ENCODE results near the gene RPTOR. TPM values are rescaled to one million over a fixed set of nuclear protein-coding genes. Genes with fewer than 3 reads are reported as not detected.

Gene RPTOR
- polyA plus RNA-seq, 1 donor = 23.9 TPM

GRCh38 chr17:80941743-80942422 lies 397.2 kb downstream of the RPTOR start:
- DNase-seq (ENCODE audit: low read depth) = no peak

GRCh38 chr17:80942423-80943345 lies 398.0 kb downstream of the RPTOR start:
- DNase-seq (ENCODE audit: low read depth) = peak; percentile 60

DNA sequence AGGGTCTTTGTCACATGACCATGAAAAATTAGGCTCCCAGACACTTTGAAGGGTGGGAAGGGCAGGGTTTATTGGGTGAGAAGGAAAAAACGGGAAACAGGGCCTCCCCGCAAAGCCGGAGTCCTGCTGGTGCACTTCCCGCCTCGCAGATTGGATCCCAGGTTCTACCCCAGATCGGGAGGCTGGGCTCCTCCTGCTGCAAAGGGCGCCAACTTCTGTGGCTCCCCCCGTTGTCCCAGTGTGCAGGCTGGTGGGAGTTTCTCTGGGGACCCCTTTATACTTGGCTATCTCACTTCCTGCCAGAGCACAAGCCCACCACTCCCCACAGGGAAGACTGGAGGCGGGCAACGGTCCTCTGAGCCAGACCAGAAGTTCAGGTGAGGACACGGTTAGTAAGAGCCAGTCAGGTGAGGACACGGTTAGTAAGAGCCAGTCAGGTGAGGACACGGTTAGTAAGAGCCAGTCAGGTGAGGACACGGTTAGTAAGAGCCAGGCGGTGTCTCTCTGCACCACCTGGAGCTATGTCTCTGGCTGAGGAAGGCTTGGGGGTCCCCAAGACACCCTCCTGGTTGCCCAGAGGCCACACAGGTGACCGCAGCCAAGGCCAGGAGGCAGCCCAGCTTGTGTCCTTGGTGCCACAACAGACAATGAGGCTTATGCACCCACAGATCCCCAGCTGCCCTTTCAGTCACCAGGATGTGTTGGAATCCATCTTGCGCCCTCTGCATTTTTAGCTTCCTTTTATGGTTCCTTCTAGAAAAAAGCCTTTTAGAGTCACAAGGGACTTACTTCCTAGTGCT lies 398.9 kb downstream of the RPTOR start:
- DNase-seq (ENCODE audit: low read depth) = no peak

- no peak for DNase-seq (ENCODE audit: low read depth)
These were observed 399.7 kb downstream of the RPTOR start for GRCh38 chr17:80944326-80944725.

- no peak for DNase-seq (ENCODE audit: low read depth)
These were observed 401.1 kb downstream of the RPTOR start for GRCh38 chr17:80945736-80946135.

DNA sequence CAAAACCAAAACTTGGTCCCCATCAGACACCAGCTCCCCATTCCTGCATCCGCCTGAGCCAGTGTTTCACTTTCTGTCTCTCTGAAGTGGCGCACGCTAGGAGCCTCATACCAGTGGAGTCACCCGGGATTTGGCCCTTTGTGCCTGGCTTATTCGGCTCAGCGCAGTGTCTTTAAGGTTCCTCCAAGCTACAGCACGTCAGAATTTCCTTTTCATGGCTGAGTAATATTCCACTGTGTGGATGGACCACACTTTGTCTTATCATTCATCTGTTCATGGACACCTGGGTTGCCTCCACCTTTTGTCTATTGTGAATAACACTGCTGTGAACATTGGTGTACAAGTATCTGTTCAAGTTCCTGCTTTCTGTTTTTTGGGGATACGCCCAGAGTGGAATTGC lies 401.8 kb downstream of the RPTOR start:
- no peak for DNase-seq (ENCODE audit: low read depth)

DNA sequence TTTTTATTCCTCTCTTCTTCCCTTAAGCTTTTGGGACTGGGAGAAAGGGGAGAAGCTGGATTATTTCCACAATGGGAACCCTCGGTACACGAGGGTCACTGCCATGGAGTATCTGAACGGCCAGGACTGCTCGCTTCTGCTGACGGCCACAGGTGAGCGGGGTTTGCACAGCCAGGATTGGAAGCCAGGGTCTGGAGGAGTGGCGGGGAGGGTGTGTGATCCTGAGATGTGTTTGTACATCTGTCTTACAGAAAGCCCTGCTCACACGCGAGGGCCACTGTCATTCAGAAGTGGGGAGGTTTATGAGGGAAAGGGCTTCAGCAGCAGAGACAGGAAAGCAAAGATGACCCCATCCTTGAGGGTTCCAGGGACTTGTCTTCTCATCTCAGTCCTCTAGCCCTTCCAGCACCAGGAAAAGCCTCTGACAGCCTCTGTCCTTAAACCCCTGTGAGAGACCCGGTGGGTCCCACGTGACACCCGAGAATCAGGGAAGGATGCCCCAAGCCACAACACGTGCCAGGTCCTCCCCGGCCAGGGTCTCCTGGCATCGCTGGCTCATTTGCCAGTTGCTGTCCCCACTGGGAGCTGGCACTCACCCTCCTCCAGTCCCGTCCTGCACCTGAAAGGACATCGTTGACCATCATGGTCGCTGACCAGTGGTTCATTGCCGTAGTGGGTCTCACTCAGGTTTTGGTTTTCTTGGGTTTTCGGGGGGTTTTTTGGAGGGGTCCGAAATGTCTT lies 402.7 kb downstream of the RPTOR start:
- no peak for DNase-seq (ENCODE audit: low read depth)

DNA sequence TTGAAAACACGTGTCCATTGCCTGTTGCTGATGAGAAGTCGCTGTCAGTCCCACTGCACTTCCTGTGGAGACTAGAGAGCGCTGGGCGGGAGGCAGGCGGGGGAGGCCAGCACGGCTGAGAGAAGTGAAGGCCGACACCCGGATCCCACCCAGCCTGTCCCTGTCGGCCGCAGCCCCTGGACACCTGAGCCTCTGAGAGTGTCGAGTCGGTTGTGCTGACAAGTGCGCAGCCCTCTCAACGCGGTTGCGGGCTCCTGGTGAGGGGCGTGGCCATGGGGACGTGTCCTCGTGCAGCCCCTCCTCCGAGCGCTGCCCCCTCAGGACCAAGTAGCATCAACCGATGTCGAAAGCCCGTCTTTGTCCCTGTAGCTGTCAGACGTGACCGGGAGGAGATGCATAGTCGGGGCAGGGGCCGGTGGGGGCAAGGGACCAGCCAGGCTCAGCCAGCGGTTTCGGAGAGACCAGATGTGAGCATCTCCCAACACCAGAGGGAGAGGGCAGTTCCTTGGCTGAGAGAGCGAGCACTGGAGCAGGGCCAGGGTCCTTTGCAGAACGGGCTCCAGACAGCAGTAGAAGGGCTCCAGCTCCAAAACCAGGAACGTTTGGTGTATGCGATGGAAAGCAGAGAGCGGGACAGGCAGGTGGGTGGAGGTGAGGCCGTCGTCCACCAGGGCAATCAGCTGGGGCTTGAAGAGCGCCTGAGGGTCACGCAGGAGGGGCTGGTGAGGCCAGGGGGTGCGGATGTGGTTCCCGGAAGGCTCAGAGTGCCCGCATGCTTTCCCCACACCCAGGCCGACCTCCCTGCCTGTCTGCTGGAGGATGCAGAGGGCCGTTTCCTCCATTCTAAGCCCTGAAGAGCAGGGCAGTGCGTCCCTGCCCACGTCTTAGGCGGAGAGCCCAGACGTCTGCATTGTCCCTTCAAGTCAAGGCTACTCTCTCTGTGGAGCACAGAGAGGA lies 403.7 kb downstream of the RPTOR start:
- no peak for DNase-seq (ENCODE audit: low read depth)

- DNase-seq (ENCODE audit: low read depth) = no peak
These were observed 404.4 kb downstream of the RPTOR start for GRCh38 chr17:80948976-80949450.

GRCh38 chr17:80949451-80950421 lies 405.1 kb downstream of the RPTOR start:
- no peak for DNase-seq (ENCODE audit: low read depth)

DNA sequence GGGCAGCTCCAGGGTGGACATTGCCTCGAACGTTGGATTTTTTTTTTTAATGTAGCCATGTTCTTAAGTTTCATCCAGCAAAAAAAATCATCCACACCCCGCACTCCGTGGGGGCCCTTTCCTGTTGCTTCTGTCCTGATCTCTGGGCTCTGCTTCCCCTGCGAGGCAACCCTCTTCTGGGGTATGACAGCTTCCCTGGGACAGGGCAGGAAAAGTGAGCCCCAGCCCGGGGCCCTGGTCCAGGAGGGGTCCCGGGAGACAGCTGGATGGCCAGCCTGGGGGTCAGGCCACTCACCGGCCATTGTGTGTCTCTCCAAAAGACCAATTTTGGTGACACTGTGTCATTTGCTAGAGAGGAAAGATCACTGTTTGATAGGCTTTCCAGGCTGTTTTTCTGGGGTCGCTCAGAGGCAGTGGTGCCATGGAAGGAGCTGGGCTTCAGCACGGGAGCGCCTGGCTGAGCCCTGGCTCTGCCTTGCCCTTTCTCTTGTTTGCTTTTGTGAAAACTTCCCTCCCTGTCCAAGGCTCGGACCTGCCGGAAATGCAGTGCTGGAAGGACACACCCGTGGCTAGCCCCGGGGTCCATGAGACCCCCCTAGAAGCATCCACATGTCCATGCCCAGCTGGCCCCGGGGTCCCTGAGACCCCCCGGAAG lies 406.0 kb downstream of the RPTOR start:
- no peak for DNase-seq (ENCODE audit: low read depth)

DNA sequence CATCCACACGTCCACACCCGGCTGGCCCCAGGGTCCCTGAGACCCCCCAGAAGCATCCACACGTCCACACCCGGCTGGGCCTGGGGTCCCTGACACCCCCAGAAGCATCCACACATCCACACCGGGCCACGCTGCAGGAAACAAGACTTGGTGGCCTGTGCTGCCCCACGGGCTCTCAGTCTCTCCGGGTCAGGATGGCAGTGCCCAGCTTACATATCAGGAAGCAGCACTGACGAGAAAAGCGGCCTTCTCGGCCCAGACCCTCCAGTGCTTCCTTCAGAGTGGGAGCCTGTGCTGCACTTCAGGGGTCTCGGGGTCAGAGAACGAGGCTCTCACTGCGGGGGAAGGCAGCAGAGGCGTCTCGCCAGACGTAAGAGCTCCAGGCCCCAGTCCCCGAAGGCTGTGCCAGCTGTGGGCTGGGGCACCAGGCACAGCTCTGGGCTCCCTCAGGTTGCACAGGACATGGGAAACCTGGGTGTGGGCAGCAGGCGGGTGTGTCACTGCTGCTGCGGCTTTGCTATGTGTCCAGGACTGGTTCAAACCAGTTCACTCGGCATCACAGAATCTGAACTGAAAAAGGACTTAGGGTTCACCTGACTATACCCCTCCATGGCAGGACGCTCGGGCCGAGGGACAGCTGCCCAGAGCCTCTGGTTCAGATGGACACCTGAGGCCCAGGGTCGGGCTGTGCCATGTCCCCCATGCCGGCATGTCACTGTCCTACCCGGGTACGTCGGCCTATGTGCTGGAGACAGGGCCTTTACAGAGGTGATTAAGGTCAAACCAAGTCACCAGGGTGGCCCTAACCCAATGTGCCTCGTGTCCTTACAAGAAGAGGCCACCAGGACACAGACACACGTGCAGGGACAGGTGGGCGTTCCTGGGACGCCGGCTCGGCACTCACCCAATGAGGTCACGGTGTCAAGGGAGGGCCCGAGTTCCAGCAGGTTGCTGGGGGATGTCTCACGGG lies 406.8 kb downstream of the RPTOR start:
- no peak for DNase-seq (ENCODE audit: low read depth)

GRCh38 chr17:80952291-80952690 lies 407.7 kb downstream of the RPTOR start:
- no peak for DNase-seq (ENCODE audit: low read depth)

DNA sequence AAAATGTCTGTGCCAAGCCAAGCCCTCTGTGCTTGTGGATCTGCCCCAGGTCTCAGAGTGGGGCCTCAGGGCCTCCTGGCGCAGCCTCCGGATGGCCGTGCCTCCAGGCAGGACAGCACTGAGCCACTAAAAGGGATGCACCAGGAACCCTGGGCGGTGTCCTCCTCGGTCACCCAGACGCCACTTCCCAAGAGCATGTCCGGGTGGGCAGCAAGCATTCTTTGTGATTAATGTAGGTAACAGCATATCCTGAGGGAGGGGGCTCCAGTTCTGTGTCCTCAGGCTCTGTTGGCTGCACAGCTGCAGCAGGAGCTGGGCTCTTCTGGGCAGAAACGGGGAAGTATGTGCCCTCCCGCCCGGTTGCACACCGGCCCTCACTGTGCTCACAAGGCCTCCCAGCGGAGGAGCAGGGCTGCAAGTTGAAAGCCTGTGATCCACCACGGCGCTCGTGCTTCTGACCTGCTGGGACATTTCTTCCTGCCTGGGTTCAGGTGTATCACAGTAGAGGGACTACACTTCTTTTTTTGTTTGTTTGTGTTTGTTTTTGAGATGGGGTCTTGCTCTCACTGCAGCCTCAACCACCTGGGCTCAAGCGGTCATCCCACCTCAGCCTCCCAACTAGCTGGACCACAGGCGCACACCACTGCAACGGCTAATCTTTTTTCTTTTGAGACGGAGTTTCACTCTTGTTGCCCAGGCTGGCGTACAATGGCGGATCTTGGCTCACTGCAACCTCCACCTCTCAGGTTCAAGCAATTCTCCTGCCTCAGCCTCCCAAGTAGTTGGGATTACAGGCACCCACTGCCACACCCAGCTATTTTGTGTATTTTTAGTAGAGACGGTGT lies 409.1 kb downstream of the RPTOR start:
- no peak for DNase-seq (ENCODE audit: low read depth)

DNA sequence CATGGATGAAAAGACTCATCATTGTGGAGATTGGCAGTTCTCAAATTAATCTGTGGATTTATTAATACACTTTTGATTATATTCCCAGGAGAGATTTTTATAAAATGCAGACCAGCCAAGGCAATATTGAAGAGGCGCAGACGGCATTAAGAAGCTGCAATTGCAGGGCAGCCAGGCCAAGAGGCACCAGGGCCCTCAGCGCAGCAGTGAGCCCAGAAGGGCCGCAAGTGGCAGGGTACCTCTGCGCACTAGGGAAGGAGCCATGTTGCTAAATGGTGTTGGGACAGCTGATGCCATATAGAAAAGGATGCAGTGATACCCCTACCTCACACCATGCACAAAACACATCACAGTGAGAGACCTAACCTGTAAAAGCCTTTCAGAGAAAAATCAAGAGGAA lies 410.4 kb downstream of the RPTOR start:
- no peak for DNase-seq (ENCODE audit: low read depth)

DNA sequence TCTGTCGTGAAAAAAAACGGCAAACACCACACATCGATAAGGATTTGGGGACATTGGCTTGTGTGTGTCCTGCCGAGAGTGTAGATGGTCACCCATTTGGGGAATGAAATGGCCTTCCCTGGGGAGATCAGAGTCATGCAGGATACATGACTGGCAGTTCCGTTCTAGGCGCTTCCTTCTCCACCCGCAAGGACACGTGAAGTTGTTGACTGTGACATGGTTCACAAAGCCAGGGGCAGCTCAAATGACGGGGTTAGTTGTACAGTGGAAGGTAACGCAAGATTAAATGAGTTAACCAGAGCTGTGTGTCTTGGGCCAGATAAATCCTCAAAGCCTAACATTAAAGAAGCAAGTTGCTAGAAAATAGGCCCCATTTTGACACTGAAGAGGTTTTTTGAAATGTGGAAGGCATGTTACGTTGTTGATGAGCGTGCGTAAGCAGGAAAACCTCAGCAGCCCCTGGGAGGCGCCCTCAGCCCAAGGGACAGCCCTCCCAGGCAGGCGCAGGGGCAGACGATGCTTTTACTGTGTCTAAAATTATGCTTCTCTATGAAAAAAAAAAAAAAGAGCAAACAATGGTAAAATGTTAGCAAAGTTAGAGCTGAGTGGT lies 411.1 kb downstream of the RPTOR start:
- no peak for DNase-seq (ENCODE audit: low read depth)
